HG03066 (cell line): ENCODE measurements around the gene XKR8.

ENCODE experiments used
- ATAC-seq: cut with Tn5 transposase; IDR thresholded peaks from one replicate; pipeline ENCODE4 v1.9.1; 2021; ENCODE audit warnings: low read depth; ENCODE audit not compliant: unreplicated experiment

Gene XKR8

DNA sequence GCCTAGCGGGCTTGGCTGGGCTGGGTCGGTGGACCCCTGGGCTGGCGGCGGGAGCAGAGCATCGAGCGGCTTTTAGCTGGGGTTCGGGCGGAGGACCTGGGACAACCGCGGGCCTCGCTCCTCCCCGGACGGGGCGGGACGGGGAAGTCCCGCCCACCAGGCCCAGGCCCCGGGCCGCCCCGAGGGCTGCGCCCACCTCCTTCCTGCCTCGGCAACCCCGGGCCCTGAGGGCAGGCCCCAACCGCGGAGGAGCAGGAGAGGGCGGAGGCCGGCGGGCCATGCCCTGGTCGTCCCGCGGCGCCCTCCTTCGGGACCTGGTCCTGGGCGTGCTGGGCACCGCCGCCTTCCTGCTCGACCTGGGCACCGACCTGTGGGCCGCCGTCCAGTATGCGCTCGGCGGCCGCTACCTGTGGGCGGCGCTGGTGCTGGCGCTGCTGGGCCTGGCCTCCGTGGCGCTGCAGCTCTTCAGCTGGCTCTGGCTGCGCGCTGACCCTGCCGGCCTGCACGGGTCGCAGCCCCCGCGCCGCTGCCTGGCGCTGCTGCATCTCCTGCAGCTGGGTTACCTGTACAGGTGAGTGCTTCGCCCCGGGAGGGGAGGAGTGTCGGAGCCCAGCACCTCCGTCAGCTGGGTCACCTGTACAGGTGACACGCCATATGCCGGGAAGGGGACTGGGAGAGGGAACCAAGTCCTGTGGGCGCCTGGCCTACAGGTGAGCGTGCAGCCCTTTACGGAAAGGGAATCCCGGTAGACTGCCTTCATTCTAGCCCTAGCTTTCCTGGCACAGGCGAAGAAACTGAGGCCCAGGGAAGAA lies at the start of gene XKR8:
XKR8 (plus strand) TSS at position 182 of the 812 bp plus-strand sequence; CDS start at position 279, 97 bp downstream.
- ATAC-seq: peak; percentile 80

- ATAC-seq: no peak
Measured at GRCh38 chr1:27912429-27912828, 47.3 kb upstream of the XKR8 start.

DNA sequence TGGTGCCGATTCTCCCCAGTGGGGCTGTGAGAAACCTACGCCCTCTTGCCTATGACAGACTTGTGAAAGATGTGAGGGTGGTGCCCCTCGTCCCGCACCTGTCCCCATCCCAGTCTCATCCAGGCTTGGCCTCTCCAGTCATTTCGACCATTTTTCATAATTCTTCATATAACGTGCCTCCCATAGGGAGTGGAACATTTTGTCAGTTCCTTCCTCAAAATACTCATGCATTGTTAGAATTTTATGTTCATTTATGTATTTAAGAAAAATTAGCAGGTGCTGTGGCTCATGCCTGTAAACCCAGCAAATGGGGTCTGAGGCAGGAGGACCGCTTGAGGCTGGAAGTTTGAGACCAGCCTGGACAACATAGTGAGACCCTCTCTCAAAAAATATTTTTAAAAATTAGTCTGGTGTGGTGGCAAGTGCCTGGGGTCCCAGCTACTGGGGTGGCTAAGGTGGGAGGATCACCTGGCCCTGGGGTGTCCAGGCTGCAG lies 44.6 kb upstream of the XKR8 start:
- ATAC-seq: no peak

DNA sequence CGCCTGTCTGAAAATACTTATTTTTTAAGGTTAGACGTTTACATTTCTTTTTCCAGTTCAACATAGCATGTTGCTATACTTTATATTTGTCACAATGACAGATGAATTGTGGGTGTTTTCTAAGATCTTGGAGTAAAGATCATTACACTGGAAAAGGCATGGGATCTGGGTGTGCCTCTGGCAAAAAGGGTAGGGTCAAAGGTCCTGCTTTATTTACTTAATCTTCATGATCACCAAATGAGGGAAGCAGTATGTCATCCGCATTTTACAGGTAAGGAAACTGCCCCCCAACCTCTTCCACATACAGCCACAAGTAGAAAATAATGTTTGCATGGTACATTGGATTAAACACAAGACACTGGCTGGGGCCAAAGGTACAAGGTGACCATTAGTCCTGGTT lies 37.5 kb upstream of the XKR8 start:
- no peak for ATAC-seq

GRCh38 chr1:27928216-27928954 lies 31.4 kb upstream of the XKR8 start:
- no peak for ATAC-seq

GRCh38 chr1:27931184-27931583 lies 28.6 kb upstream of the XKR8 start:
- no peak for ATAC-seq

DNA sequence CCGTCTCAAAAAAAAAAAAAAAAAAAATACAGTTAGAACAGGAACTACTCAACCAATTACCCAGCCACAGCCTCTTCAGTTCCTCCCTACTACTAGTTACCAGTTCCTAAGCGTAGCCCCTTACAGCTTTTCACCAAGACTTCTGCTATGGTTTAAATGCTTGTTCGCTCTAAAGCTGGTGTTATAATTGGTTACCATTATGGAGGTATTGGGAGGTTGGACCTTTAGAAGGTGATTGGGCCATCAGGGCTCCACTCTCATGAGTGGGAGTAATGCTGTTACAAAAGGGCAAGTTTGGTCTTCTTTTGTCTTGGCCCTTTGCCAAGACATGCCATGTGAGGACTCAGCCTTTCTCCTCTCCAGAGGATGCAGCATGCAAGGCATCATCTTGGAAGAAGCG lies 28.0 kb upstream of the XKR8 start:
- no peak for ATAC-seq

DNA sequence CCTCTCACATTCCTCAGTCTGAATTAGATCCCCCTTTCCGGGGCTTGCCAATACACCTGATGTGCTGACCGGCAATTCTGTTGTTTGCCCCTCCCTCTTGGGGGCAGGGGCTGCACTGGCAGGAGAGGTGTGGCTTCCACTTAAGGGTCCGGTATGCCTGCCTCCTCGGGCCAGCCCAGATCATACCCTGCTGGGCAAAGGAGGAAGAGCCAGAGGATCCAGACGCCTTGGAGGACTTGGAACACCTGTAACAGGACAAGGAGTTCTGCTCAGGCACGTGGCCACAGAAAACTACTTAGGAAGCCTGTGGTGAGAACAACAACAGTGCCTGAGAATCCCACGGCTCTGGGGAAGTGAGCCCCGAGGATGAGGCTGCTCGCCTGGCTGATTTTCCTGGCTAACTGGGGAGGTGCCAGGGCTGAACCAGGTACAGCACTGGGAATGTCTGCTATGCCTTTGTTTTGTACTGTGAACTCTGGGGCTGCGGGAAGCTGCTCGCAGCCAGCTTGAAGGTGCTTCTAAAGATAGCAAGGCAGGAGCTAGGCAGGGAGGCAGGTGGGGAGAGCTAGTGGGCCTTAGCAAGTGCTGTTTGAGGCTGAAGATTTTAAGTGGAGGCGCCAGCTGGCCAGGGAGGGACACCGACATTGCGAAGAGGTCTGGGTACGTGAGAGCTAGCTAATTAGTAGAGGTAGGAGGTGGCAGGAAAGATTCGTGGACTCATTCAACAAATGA lies 24.8 kb upstream of the XKR8 start, which contains the start of gene SMPDL3B:
SMPDL3B (plus strand) TSS at position 183 of the 732 bp plus-strand sequence; CDS start at position 367, 184 bp downstream.
- ATAC-seq: no peak

GRCh38 chr1:27935721-27936120 lies 24.1 kb upstream of the XKR8 start:
- ATAC-seq: no peak

GRCh38 chr1:27936370-27936769 lies 23.4 kb upstream of the XKR8 start:
- no peak for ATAC-seq

DNA sequence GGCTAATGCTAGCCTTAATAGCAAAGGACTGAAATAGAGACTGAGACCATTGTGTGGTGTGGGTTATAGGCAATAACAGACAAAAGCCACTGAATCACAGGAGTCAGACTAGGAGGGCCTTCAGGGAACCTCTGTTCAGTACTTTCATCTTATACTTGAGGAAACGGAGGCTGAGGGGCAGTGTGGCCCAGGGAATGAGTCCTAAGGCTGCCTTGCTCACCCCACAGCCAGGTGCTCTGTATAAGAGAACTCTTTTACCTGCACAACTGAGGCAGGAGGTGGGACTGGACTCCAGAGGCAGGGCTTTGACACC lies 22.3 kb upstream of the XKR8 start:
- no peak for ATAC-seq

- no peak for ATAC-seq
Measured at GRCh38 chr1:27938488-27938887, 21.3 kb upstream of the XKR8 start.

DNA sequence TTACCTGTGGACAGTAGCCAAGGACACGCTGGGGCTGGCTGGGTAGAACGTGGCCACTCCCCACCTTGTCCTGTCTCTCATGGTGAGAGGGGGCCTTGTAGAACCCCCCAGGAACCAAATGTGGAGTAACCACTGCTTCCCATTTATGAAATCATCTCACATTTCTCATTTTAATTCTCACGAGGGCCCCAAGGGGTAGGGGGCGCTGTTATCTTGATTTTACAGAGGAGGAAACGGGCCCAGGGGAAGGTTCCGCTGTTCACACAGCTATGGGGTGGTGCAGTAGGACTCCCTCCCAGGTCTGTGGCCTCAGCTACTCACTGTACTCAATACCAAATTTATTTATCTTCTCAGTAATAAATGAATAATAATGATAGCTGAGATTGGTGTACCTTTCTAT lies 19.5 kb upstream of the XKR8 start:
- ATAC-seq: no peak

- no peak for ATAC-seq
Measured at GRCh38 chr1:27940870-27941560, 18.8 kb upstream of the XKR8 start.

DNA sequence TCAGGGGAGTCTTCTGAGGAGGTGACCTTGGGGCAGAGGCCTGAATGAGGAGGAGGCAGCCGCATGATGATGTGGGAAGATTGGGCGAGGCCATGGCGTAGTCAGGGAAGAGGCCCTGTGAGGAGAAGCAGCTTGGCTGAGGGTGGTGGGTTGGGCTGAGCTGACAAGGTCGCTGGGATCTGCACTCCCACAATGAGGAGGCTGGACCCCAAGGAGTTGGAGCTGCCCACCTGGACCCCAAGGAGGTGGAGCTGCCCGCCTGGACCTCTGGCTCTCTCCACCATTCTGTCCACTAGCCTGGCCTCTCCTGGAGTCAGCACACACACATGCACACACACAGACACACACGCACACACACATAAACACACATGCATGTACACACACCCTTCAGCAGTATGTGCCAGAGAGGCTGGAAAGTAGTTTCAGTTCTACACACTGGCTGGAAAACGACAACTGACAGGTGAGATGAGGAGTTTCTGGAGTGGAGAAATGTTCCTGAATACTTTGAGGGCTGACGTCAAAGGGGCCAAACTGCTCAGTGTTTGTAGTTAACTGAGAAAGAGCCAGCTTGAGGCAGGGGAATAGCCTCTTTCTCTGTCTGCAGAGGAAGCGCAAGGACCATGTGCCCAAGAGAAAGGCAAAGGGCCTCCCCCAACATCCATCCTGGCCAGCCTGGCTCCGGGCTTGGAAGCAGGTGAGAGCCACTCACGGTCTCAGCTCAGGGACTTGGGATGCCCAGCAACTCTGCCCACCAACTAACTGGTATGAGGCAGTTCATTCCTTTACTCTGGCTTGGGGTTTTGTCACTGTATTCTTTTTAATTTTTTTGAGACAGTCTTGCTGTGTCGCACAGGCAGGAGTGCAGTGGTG lies 17.9 kb upstream of the XKR8 start:
- ATAC-seq: no peak

DNA sequence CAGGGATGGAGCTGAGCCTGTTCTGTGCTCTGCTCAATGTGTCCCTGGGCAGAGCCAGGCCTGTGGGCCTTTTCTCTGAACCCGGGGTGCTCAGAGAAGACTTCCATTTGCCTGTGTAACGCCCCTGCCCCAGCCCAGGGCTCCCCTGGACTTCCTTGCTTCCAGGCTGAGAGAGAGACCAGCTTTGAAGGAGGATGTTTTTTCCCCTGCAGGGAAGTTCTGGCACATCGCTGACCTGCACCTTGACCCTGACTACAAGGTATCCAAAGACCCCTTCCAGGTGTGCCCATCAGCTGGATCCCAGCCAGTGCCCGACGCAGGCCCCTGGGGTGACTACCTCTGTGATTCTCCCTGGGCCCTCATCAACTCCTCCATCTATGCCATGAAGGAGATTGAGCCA lies 14.8 kb upstream of the XKR8 start:
- no peak for ATAC-seq

DNA sequence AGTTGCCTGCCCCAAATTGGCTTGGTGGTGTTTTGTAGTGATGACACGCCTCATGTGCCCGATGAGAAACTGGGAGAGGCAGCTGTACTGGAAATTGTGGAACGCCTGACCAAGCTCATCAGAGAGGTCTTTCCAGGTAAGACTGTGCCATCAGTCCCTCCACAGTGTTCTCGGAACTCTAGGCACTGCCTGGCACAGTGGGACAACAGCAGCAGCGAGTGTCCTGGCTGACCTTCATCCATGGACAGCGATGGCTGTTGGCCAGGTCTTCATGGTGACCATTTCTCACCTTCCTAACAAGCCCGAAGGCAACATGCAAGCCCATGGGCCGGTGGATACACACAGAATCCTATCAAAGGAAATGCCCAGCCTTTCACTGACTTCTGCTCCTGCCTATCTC lies 10.7 kb upstream of the XKR8 start:
- ATAC-seq: no peak

DNA sequence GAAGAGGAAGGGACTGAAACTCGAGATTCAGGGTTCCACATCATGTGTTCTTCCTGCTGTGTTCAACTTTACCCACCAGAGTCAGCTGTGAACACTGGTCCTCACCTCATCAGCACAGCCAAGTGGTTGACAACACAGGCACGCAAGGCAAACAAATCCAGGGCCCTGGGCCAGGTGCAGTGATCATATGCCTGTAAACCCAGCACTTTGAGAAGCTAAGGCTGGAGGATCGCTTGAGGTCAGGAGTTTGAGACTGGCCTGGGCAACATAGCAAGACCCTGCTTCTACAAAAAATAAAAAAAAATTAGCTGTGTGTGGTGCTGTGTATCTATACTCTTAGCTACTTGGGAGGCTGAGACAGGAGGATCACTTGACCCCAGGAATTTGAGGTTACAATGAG lies 8.4 kb upstream of the XKR8 start:
- no peak for ATAC-seq

DNA sequence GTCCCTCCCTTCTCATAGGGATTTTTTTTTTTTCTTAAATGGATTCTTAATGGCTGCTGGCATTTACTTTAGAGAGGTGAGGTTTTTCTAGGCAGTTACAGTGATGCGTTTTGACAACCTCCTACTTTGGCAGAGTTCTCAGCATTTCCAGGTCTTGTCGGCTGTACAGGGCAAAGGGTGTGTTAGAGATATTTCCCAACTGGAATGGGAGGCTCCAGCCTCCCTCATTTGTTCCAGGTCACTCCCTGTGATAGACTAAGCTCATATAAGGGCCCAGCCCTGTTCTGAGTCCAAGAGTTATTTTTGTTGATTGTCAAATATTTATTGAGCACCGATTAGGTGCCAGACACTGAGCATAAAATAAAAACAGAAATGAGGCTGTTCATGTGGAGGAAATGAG lies 7.6 kb upstream of the XKR8 start:
- no peak for ATAC-seq

DNA sequence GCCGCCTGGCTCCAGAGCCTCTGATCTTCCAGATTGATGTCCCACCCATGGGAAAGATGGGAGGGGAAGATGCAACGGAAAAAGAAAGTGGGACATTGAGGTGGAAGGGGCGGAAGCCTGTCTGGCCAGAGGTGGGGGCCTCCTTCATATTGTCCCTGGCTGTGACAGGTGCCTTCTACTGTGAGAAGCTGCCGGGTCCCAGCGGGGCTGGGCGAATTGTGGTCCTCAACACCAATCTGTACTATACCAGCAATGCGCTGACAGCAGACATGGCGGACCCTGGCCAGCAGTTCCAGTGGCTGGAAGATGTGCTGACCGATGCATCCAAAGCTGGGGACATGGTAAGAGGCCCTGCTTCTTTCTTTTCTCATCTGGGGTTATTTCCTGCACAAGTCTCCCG lies 5.6 kb upstream of the XKR8 start:
- no peak for ATAC-seq
